ENCODE measurements around the gene GRIK1. TPM values are rescaled to one million over a fixed set of nuclear protein-coding genes. Genes with fewer than 3 reads are reported as not detected.
A peak's percentile ranks its signal among the peaks of the same experiment; 100 is the strongest.

The GRIK1 gene
- polyA plus RNA-seq, 1 donor (not counting 4 experiments of a cell fraction or from before 2014, with no cell fraction given), result not detected

DNA sequence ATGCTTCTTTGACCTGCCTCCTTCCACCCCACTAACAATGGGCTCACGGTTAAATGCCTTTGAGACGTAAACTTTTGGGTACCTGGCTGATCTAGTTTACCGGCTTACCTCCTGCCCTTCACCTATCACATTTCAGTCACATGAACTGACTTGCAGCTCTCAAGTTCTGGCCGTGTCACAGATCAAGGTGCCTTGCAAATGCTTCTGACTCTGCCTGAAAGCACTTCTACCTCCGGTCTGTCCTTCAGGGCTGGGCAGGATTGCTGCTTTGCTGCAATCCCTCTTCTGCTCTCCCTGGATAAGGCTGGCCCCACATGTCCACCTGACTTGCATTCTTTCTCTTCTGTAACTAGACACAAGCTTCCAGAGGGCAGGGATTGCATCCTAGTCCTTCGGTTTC, 69.0 kb downstream of the GRIK1 start:
- no peak overlapping the region for H3K27ac ChIP-seq (ENCODE audit: control insufficient read depth, insufficient read depth, low read length)
- no peaks in the 10 kb centered on the region for H3K4me1 ChIP-seq (ENCODE audit: control insufficient read depth, extremely low read depth, insufficient read depth, low read length)
- no peaks in the 10 kb centered on the region for H4K20me1 ChIP-seq (ENCODE audit: control insufficient read depth, extremely low read depth, insufficient read depth, low read length)
- H2AFZ ChIP-seq (ENCODE audit: control insufficient read depth, low read length), result peak overlapping the region; percentile 44
- TF ChIP-seq EZH2 (IDR thresholded peaks at IDR 0.05; ENCODE audit: low read length), result no peak
- no peak for TF ChIP-seq CTCF (optimal IDR thresholded peaks at IDR 0.05 in 1 of 3, IDR thresholded peaks at IDR 0.05 in 1 of 3, conservative IDR thresholded peaks at IDR 0.05 in 1 of 3; ENCODE audit: extremely low read depth in 1 of 3, insufficient read depth in 2 of 3, low read length in 3 of 3)
- DNase-seq (ENCODE audit: low read depth, low spot score) (no peak), FAIRE-seq (no peak)
- H3K4me3 ChIP-seq (ENCODE audit: control insufficient read depth in 2 of 3, extremely low read depth in 1 of 3, insufficient read depth in 2 of 3, low read depth in 1 of 3, low read length in 3 of 3), result no peak overlapping the region
- H3K27me3 ChIP-seq (ENCODE audit: control insufficient read depth, extremely low read depth, insufficient read depth, low read length), result no peaks in the 10 kb centered on the region
- no peaks in the 10 kb centered on the region for H3K9me1 ChIP-seq (ENCODE audit: control insufficient read depth, extremely low read depth, insufficient read depth, low read length)
- no peaks in the 10 kb centered on the region for H3K36me3 ChIP-seq (ENCODE audit: control insufficient read depth in 2 of 2, extremely low read depth in 1 of 2, insufficient read depth in 2 of 2, low read length in 2 of 2)
- dilution Hi-C loops (cut with MboI; ENCODE audit: extremely low pct_ligation_motif_present, low sequenced_read_pairs), result no loop called here
- H3K79me2 ChIP-seq (ENCODE audit: control insufficient read depth, insufficient read depth, low read length), result no peaks in the 10 kb centered on the region
- no peaks in the 10 kb centered on the region for H3K9me3 ChIP-seq (ENCODE audit: control insufficient read depth, low read depth, low read length)
- H3K4me2 ChIP-seq (ENCODE audit: control insufficient read depth, extremely low read depth, insufficient read depth, low read depth, low read length), result no peak overlapping the region
- H3K9ac ChIP-seq (ENCODE audit: control insufficient read depth, extremely low read depth, insufficient read depth, low read length), result no peak overlapping the region

DNA sequence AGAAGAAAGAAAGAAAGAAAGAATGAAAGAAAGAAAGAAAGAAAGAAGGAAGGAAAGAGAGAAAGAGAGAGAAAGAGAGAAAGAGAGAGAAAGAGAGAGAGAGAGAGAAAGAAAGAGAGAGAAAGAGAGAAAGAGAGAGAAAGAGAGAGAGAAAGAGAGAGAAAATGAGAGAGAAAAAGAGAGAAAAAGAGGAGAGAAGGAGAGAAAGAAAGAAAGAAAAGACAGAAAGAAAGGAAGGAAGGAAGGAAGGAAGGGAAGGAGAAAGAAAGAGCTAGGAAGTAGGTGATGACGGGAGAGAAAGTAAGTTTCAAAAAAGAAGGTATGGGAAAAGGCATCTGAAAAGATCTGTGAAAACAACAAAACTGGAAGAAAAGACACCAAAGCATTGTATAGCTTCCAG, 72.0 kb downstream of the GRIK1 start:
- FAIRE-seq, result no peak
- dilution Hi-C loops (cut with MboI; ENCODE audit: extremely low pct_ligation_motif_present, low sequenced_read_pairs), result no loop called here

More for the DNA sequence above, 72.0 kb downstream of the GRIK1 start:
- H3K9me1 ChIP-seq (ENCODE audit: control insufficient read depth, extremely low read depth, insufficient read depth, low read length), result no peaks in the 10 kb centered on the region
- no peak for TF ChIP-seq EZH2 (IDR thresholded peaks at IDR 0.05; ENCODE audit: low read length)
- no peak for TF ChIP-seq CTCF (optimal IDR thresholded peaks at IDR 0.05 in 1 of 3, IDR thresholded peaks at IDR 0.05 in 1 of 3, conservative IDR thresholded peaks at IDR 0.05 in 1 of 3; ENCODE audit: extremely low read depth in 1 of 3, insufficient read depth in 2 of 3, low read length in 3 of 3)
- DNase-seq (ENCODE audit: low read depth, low spot score), result no peak
- H3K4me1 ChIP-seq (ENCODE audit: control insufficient read depth, extremely low read depth, insufficient read depth, low read length), result no peaks in the 10 kb centered on the region
- H3K4me2 ChIP-seq (ENCODE audit: control insufficient read depth, extremely low read depth, insufficient read depth, low read depth, low read length), result no peak overlapping the region
- no peaks in the 10 kb centered on the region for H3K79me2 ChIP-seq (ENCODE audit: control insufficient read depth, insufficient read depth, low read length)
- no peaks in the 10 kb centered on the region for H4K20me1 ChIP-seq (ENCODE audit: control insufficient read depth, extremely low read depth, insufficient read depth, low read length)
- no peaks in the 10 kb centered on the region for H3K27me3 ChIP-seq (ENCODE audit: control insufficient read depth, extremely low read depth, insufficient read depth, low read length)
- H3K9me3 ChIP-seq (ENCODE audit: control insufficient read depth, low read depth, low read length), result no peaks in the 10 kb centered on the region
- no peak overlapping the region for H2AFZ ChIP-seq (ENCODE audit: control insufficient read depth, low read length)
- H3K27ac ChIP-seq (ENCODE audit: control insufficient read depth, insufficient read depth, low read length), result no peak overlapping the region
- no peaks in the 10 kb centered on the region for H3K36me3 ChIP-seq (ENCODE audit: control insufficient read depth in 2 of 2, extremely low read depth in 1 of 2, insufficient read depth in 2 of 2, low read length in 2 of 2)
- no peak overlapping the region for H3K9ac ChIP-seq (ENCODE audit: control insufficient read depth, extremely low read depth, insufficient read depth, low read length)
- no peak overlapping the region for H3K4me3 ChIP-seq (ENCODE audit: control insufficient read depth in 2 of 3, extremely low read depth in 1 of 3, insufficient read depth in 2 of 3, low read depth in 1 of 3, low read length in 3 of 3)

Measured in keratinocyte (primary cell).